Stimulated activated CD4-positive, alpha-beta T cell treated with anti-CD3 and anti-CD28 coated beads, TNF-alpha, amount 100 ng/mL, for 1 hour (primary cell): ENCODE measurements around the gene STARD10.

Source experiments
- DNase-seq, 3 donors: peaks; one replicate each; pipeline ENCODE4 v3.0.0-alpha.2; 2020; ENCODE audit warnings: low read depth in 3 of 3, low spot score in 1 of 3

STARD10 gene

GRCh38 chr11:72711141-72711540 lies 82.7 kb downstream of the STARD10 start:
- DNase-seq, result no peak

GRCh38 chr11:72710278-72710677 lies 83.6 kb downstream of the STARD10 start:
- no peak for DNase-seq

- DNase-seq, result no peak
Measured at GRCh38 chr11:72709478-72710238, 84.2 kb downstream of the STARD10 start.

GRCh38 chr11:72707032-72707431 lies 86.8 kb downstream of the STARD10 start:
- no peak for DNase-seq

- DNase-seq, result no peak
Measured at GRCh38 chr11:72706579-72706978, 87.3 kb downstream of the STARD10 start.

GRCh38 chr11:72705442-72706365 lies 88.1 kb downstream of the STARD10 start:
- no peak for DNase-seq

- no peak for DNase-seq
Measured at GRCh38 chr11:72704783-72705265, 89.0 kb downstream of the STARD10 start.
